Activated naive CD8-positive, alpha-beta T cell treated with anti-CD3 and anti-CD28 coated beads, Interleukin-2, amount 50 U/mL, for 24 hours (primary cell): ENCODE measurements around the gene RAB7B.

Experiments used
- ATAC-seq: fragments of 150-1000 bp; cut with Tn5 transposase; one replicate; pipeline ENCODE4 v1.10.0; 2021
- DNase-seq: peaks from one replicate; pipeline ENCODE4 v3.0.0; 2021
- H3K27ac Mint-ChIP-seq: one replicate; pipeline ENCODE4 v1.8.0; 2021; ENCODE audit warnings: mild to moderate bottlenecking, mixed read lengths
- H3K27me3 Mint-ChIP-seq: one replicate; pipeline ENCODE4 v1.8.0; 2021; ENCODE audit warnings: mixed read lengths
- H3K36me3 Mint-ChIP-seq: one replicate; pipeline ENCODE4 v1.8.0; 2021; ENCODE audit warnings: low read depth, mixed read lengths
- H3K4me1 Mint-ChIP-seq: one replicate; pipeline ENCODE4 v1.8.0; 2021; ENCODE audit warnings: mixed read lengths
- H3K4me3 Mint-ChIP-seq: one replicate; pipeline ENCODE4 v1.8.0; 2021; ENCODE audit warnings: mild to moderate bottlenecking, moderate library complexity, mixed read lengths
- H3K9me3 Mint-ChIP-seq: one replicate; pipeline ENCODE4 v1.8.0; 2021; ENCODE audit warnings: mixed read lengths

The RAB7B gene

GRCh38 chr1:205945069-205945468 lies 58.1 kb downstream of the RAB7B start:
- H3K4me1 Mint-ChIP-seq = no peaks in the 10 kb centered on the region
- no peaks in the 10 kb centered on the region for H3K9me3 Mint-ChIP-seq
- ATAC-seq (no peak), DNase-seq (no peak)
- H3K27ac Mint-ChIP-seq = no peak overlapping the region
- no peak overlapping the region for H3K4me3 Mint-ChIP-seq
- H3K36me3 Mint-ChIP-seq = no peaks in the 10 kb centered on the region
- peaks cover 19% of the 10 kb centered on the region for H3K27me3 Mint-ChIP-seq

GRCh38 chr1:205944525-205944924 lies 58.7 kb downstream of the RAB7B start:
- H3K36me3 Mint-ChIP-seq = no peaks in the 10 kb centered on the region
- no peak overlapping the region for H3K4me3 Mint-ChIP-seq
- H3K9me3 Mint-ChIP-seq = no peaks in the 10 kb centered on the region
- ATAC-seq = no peak
- no peak overlapping the region for H3K27ac Mint-ChIP-seq
- peaks cover 24% of the 10 kb centered on the region for H3K27me3 Mint-ChIP-seq
- DNase-seq = no peak
- H3K4me1 Mint-ChIP-seq = no peaks in the 10 kb centered on the region

- DNase-seq (no peak), ATAC-seq (no peak)
- H3K4me3 Mint-ChIP-seq = no peak within 1 kb of the TSS
- no peaks in the 10 kb centered on the region for H3K9me3 Mint-ChIP-seq
- H3K27me3 Mint-ChIP-seq = peaks cover 28% of the 10 kb centered on the region
- no peaks in the 10 kb centered on the region for H3K4me1 Mint-ChIP-seq
- no peak within 1 kb of the TSS for H3K27ac Mint-ChIP-seq
- no peaks in the 10 kb centered on the region for H3K36me3 Mint-ChIP-seq
These were observed 60.0 kb downstream of the RAB7B start, which contains the start of gene SLC26A9 for GRCh38 chr1:205943245-205943644. Gene SLC26A9 (minus strand): TSS chr1:205943456. CDS start chr1:205935820, 7,636 bp downstream.

GRCh38 chr1:205942631-205943159 lies 60.5 kb downstream of the RAB7B start:
- Mint-ChIP-seq H3K4me3 (no peak overlapping the region), H3K27ac (no peak overlapping the region), H3K36me3 (no peaks in the 10 kb centered on the region), H3K27me3 (peaks cover 30% of the 10 kb centered on the region), H3K4me1 (no peaks in the 10 kb centered on the region), H3K9me3 (no peaks in the 10 kb centered on the region)
- DNase-seq = no peak
- ATAC-seq = no peak

- Mint-ChIP-seq H3K4me3 (no peak overlapping the region), H3K36me3 (no peaks in the 10 kb centered on the region), H3K4me1 (no peaks in the 10 kb centered on the region), H3K27me3 (peaks cover 34% of the 10 kb centered on the region), H3K9me3 (no peaks in the 10 kb centered on the region), H3K27ac (no peak overlapping the region)
- ATAC-seq = no peak
- DNase-seq = no peak
These were observed 62.5 kb downstream of the RAB7B start for GRCh38 chr1:205940710-205941109.

GRCh38 chr1:205939690-205940330 lies 63.4 kb downstream of the RAB7B start:
- peaks cover 34% of the 10 kb centered on the region for H3K27me3 Mint-ChIP-seq
- H3K9me3 Mint-ChIP-seq = no peaks in the 10 kb centered on the region
- no peaks in the 10 kb centered on the region for H3K4me1 Mint-ChIP-seq
- ATAC-seq = peak; percentile 15
- H3K27ac Mint-ChIP-seq = no peak overlapping the region
- H3K4me3 Mint-ChIP-seq = no peak overlapping the region
- H3K36me3 Mint-ChIP-seq = no peaks in the 10 kb centered on the region
- DNase-seq = peak; percentile 11

GRCh38 chr1:205938682-205939081 lies 64.5 kb downstream of the RAB7B start:
- H3K27me3 Mint-ChIP-seq = peaks cover 30% of the 10 kb centered on the region
- H3K4me1 Mint-ChIP-seq = no peaks in the 10 kb centered on the region

GRCh38 chr1:205936846-205937586 lies 66.2 kb downstream of the RAB7B start:
- no peaks in the 10 kb centered on the region for H3K36me3 Mint-ChIP-seq
- no peak for ATAC-seq
- DNase-seq = no peak
- no peaks in the 10 kb centered on the region for H3K4me1 Mint-ChIP-seq
- no peak overlapping the region for H3K4me3 Mint-ChIP-seq
- H3K27ac Mint-ChIP-seq = no peak overlapping the region
- no peaks in the 10 kb centered on the region for H3K9me3 Mint-ChIP-seq
- H3K27me3 Mint-ChIP-seq = peaks cover 34% of the 10 kb centered on the region

More at GRCh38 chr1:205938682-205939081, 64.5 kb downstream of the RAB7B start:
- ATAC-seq = no peak
- DNase-seq = no peak
- Mint-ChIP-seq H3K27ac (no peak overlapping the region), H3K36me3 (no peaks in the 10 kb centered on the region), H3K9me3 (no peaks in the 10 kb centered on the region), H3K4me3 (no peak overlapping the region)

GRCh38 chr1:205936311-205936710 lies 66.9 kb downstream of the RAB7B start:
- H3K4me1 Mint-ChIP-seq = no peaks in the 10 kb centered on the region
- ATAC-seq (no peak), DNase-seq (no peak)
- H3K36me3 Mint-ChIP-seq = no peaks in the 10 kb centered on the region
- peaks cover 28% of the 10 kb centered on the region for H3K27me3 Mint-ChIP-seq
- no peak overlapping the region for H3K4me3 Mint-ChIP-seq
- H3K9me3 Mint-ChIP-seq = no peaks in the 10 kb centered on the region
- no peak overlapping the region for H3K27ac Mint-ChIP-seq

- Mint-ChIP-seq H3K9me3 (no peaks in the 10 kb centered on the region), H3K27ac (no peak overlapping the region), H3K36me3 (no peaks in the 10 kb centered on the region), H3K4me3 (no peak overlapping the region), H3K27me3 (peaks cover 26% of the 10 kb centered on the region), H3K4me1 (no peaks in the 10 kb centered on the region)
- ATAC-seq = no peak
- no peak for DNase-seq
These were observed 67.3 kb downstream of the RAB7B start for GRCh38 chr1:205935869-205936268.

DNA sequence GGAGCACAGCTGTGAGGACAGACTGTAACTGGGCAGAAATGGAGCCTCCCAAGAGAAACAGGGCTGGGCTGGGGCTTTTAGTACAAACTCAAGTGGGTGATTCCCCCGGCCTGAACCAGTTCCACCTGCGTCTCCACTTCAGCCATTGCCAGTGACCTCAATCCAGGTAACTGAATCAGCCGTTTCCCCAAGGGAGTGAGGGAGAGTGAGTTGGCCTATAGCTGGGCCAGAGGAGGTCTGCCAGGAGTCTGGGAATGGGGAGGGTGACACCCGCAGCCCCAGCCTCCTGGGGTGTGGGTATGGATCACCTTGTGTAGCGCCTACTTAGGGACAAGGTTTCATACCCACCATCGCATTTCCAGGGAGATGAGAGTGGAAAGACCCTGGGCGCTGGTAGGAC lies 68.4 kb downstream of the RAB7B start:
- no peak for ATAC-seq
- Mint-ChIP-seq H3K27me3 (peaks cover 20% of the 10 kb centered on the region), H3K4me3 (no peak overlapping the region), H3K36me3 (no peaks in the 10 kb centered on the region), H3K4me1 (no peaks in the 10 kb centered on the region), H3K9me3 (no peaks in the 10 kb centered on the region), H3K27ac (no peak overlapping the region)
- DNase-seq = no peak

GRCh38 chr1:205933671-205934618 lies 69.2 kb downstream of the RAB7B start:
- no peak overlapping the region for H3K4me3 Mint-ChIP-seq
- no peaks in the 10 kb centered on the region for H3K4me1 Mint-ChIP-seq
- DNase-seq (no peak), ATAC-seq (no peak)
- H3K27ac Mint-ChIP-seq = no peak overlapping the region
- peaks cover 17% of the 10 kb centered on the region for H3K27me3 Mint-ChIP-seq
- no peaks in the 10 kb centered on the region for H3K36me3 Mint-ChIP-seq
- no peaks in the 10 kb centered on the region for H3K9me3 Mint-ChIP-seq

- no peaks in the 10 kb centered on the region for H3K4me1 Mint-ChIP-seq
- H3K36me3 Mint-ChIP-seq = no peaks in the 10 kb centered on the region
- no peaks in the 10 kb centered on the region for H3K9me3 Mint-ChIP-seq
- peaks cover 10% of the 10 kb centered on the region for H3K27me3 Mint-ChIP-seq
- ATAC-seq (no peak), DNase-seq (no peak)
- no peak overlapping the region for H3K4me3 Mint-ChIP-seq
- no peak overlapping the region for H3K27ac Mint-ChIP-seq
These were observed 70.4 kb downstream of the RAB7B start for GRCh38 chr1:205932776-205933175.

GRCh38 chr1:205930799-205931281 lies 72.4 kb downstream of the RAB7B start:
- H3K27me3 Mint-ChIP-seq = peaks cover 5% of the 10 kb centered on the region
- DNase-seq = no peak
- no peak overlapping the region for H3K4me3 Mint-ChIP-seq
- no peaks in the 10 kb centered on the region for H3K4me1 Mint-ChIP-seq
- no peak overlapping the region for H3K27ac Mint-ChIP-seq
- no peaks in the 10 kb centered on the region for H3K36me3 Mint-ChIP-seq
- no peak for ATAC-seq
- no peaks in the 10 kb centered on the region for H3K9me3 Mint-ChIP-seq
